Activated T-cell treated with anti-CD3 and anti-CD28 coated beads for 24 hours (primary cell): ENCODE data around the gene IRX1.

Experiments
- DNase-seq: peaks from one replicate; pipeline ENCODE4 v3.0.0-alpha.2; 2020; ENCODE audit warnings: low read depth

The IRX1 gene

DNA sequence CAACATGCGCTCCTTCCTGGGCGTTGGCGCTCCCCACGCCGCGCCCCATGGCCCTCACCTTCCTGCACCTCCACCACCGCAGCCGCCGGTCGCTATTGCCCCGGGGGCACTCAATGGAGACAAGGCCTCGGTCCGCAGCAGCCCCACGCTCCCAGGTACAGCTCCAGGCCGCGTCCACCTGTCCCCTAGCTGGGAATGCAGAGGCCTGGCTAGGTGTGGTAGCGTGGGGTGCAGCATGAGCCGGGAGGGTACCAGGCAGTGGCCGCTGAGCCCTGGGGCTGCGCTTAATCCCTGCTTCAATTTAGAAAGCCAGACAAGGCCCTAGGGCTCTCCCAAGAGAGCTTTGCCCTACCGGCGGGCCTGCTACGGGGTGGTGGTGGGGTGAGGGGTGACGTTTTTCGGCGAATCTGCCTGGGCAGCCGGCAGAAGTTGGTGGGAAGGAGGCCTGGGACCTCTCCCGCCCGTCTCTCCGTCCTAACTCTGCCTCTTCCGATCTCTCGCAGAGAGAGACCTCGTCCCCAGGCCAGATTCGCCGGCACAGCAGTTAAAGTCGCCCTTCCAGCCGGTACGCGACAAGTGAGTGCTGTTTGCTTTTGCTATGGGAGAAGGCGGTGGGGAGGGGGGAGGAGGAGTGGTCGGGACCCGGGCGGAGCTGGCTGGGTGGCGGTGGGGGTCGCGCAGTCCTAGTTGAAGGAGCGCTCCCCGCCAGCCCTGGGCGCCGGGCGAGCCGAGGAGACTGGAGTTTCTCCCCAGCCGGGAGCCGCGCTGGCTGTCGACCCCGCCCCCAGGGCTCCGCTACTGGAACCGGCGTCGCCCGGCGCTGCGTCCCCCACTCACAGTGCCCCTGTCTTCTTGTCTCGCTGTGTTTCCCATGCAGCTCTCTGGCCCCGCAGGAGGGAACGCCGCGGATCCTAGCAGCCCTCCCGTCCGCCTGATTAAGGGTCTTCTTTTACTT is 4.8 kb downstream of the IRX1 start:
- no peak for DNase-seq

GRCh38 chr5:3601061-3601710 is 5.6 kb downstream of the IRX1 start:
- no peak for DNase-seq

DNA sequence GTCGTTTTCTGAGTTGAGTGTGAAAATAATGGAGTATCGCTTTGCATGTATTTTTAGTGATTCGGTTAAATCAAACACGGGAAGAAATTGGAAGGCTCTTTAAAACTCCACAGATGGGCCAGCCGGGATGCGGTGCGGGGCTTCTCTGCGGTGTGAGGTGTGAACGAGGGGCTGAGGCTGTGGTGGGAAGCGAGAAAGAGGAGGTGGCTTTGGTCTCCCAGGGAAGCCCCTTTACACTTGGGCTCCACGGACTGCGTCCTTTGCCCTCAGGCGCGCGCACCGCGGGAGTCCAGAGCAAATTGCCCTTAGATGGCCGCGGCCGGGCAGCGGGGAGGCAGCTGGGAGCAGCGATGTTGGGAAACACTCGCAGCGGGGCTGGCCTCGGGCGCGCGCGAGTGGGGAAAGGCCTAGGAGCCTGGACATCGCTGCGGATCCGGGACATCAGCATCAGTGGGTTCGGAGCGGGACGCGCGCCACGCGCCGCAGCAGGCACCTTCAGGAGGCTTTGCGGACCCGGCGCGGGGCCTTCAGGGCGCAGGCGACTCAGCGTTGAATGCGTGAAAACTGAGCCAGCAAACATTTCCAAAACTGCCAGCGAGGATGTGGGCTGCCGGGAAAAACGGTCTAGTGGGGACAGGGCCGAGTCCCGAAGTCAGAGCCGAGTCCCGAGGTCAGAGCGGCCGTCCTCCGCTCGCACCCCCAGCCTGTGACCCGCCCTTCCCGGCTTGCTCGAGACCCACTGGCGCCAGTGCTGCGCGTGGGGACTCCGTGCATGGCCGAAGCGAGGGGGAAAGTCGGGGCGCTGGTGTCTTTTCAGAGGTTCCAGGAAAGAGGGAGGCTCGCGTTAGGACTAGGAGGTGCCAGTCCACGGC is 6.5 kb downstream of the IRX1 start:
- DNase-seq = no peak

- no peak for DNase-seq
These were observed 7.3 kb downstream of the IRX1 start for GRCh38 chr5:3602785-3603502.

DNA sequence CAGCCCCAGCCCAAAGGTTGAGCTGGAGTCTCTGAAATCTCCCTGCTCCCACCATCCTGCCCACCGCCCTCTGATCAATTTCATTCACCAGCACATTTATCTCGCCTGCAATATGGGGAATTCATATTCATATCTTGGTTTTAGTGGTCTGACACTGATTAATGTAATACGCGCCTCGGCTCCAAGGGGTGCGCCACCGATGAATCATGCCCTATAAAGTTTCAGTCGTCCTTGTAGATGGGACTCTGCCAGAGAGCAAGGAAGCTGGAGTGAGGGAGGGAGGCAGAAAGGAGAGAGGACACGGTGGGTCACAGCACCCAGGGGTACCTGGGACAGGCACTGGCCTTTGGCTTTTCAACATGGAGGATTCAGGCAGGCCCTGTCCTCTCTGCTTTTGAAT is 8.9 kb downstream of the IRX1 start:
- DNase-seq = no peak

- DNase-seq = no peak
These were observed 9.8 kb downstream of the IRX1 start for GRCh38 chr5:3605298-3606010.

- DNase-seq = no peak
These were observed 10.6 kb downstream of the IRX1 start for GRCh38 chr5:3606121-3606831.

DNA sequence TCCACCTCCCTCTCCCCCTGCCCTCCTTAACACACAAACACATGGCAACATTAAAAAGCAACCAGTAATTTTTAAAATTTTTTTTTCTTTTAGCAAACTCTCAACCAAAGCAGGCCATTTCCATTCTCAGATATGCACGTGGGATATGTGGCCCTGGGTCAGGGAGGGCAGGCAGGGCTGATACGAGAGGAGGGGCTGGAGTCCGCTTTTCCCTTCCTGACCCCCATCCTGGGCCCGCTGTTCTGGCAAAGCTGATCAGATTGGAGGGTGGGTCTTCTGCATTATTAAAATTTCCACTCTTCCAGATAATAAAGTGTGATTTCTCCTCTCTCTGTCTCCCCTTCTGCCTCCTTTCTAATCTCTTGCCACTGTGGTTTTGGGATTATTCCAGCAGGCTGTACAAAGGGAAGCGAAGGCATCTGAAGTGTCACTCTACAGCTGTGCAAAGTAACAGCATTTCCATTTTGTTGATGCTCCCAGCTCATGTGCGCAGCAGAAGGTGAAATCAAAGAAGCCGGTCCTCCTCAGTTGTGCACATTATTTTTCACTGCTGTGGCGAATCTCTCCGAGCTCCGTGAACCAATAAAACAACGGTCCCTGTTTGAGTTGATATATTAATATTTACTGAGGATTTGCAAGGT is 12.0 kb downstream of the IRX1 start:
- no peak for DNase-seq

DNA sequence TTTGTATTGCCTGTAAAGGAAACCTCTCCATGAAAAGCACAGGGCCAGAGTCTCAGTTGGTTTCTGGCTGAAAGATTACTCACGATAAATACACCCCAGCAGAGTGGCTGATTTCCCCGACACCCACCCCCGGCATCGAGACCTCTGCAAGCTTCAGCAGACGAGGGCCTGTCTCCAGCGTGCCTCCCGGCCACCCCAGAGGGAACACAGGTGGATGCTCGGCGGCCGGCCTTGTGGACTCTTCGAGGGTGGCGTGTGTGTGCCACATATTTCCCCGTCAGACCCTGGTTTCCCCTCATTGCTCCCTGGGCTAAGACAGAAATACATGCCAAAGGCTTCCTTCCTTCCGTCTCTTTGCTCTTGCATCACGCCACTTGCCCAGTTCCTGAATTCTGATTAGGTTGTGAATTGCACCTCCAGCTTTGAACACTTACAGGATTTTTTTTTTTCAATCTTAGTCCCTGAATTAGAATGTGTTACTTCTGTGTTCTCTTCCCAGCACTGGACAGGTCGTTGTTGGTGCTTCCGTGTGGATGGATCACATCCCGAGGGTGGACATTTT is 13.6 kb downstream of the IRX1 start:
- DNase-seq = no peak

GRCh38 chr5:3612591-3613042 is 17.0 kb downstream of the IRX1 start:
- no peak for DNase-seq

DNA sequence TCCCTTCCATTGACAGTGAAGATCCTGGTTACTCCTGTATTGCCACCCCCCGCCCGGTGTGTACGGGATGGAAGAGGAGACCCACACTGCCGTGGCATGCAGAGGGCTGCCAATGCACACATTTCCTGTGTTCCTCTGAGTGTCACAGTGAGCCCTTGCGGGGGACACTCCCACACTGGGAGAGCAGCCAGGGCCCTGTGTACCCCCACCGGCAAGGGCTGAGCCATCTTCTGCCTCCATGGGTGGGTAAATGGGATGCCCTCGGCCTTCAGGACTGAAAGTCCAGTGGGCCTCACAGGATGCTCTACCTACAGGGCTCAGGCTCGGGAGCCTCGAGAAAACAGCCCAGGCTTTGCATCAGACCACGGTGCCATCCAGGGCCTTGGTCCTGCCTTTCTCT is 18.1 kb downstream of the IRX1 start:
- no peak for DNase-seq

GRCh38 chr5:3615217-3615616 is 19.6 kb downstream of the IRX1 start:
- DNase-seq = no peak

DNA sequence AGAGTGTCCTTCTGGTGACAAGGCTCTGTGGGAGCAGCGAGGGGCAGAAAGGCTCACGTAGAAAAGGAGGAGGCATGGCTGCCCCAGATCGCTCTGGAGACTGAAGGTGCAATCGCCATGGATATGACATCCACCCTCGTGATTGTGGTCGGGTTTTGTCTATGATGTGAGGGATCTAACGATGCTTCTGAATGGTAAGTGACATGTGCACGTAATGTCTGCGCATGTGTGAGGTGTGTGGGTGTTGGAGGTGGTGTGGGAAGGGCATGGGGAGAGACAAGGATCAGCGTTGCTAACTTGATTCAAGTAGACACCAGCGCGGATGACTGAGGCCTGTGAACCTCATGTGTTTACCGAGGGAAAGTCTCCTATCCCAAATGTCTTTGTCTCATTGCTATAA is 20.2 kb downstream of the IRX1 start:
- no peak for DNase-seq

DNA sequence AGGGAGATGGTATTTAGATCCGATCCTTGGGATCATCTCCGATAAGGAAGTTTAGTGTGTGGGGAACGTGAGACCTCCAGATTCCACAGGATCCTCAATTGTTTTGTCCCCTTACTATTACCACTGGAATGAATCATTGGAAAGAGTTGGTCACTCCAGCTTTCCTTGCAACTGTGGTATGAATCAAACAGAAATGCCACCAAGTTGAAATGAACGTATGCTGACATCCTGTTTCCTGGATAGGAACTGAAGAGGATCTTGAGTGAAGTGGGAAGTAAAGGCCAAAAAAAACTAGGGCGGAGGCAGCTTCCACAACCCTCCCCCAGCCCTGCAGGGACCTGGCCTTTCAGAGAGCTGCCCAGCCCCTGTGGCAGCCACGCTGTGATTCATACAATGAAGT is 23.9 kb downstream of the IRX1 start:
- DNase-seq = no peak

DNA sequence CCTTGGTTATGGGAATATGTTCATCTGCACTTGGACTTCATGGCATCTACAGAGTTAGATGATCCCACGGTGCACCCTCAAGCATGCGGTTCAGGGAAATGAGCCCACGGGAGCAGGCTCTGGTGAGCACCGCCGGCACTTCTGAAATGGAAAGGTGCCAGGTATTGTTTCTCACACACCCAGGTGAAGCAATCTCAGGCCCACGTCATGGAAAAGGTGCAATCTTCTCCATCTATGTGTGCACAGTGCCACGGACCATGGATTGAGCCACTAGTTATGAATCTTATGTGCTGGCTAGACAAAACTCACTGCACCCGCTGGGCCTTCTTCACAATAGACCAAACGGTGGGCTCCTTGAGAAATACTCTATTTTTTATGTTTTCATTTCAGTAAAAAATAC is 27.3 kb downstream of the IRX1 start:
- DNase-seq = no peak

GRCh38 chr5:3625626-3626025 is 30.0 kb downstream of the IRX1 start:
- no peak for DNase-seq

GRCh38 chr5:3634061-3634460 is 38.4 kb downstream of the IRX1 start:
- DNase-seq = no peak

GRCh38 chr5:3639175-3639574 is 43.5 kb downstream of the IRX1 start:
- no peak for DNase-seq

DNA sequence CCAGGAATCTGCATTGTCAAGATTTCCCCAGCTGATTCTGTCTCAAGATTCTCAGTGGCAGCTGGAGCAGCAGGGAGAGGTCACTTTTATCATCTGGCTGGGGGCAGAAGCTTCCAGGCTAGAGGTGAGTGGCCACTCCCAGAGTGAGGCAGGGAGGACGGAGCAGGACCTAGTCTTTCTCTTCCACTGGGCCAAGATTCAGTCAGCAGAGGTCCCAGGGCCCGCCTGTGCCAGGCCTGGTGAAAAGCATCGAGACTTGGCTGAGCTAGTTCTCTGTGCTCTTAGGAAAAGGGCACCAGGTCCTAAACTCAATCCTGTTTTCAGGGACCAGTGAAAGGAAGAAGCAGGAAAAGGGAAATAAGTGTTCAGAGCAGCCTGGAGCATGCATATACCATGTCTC is 46.6 kb downstream of the IRX1 start:
- no peak for DNase-seq

GRCh38 chr5:3650320-3650719 is 54.7 kb downstream of the IRX1 start:
- DNase-seq = no peak
